GM21447 (cell line): ENCODE data around the gene CUL2.
"Not testable (repeated sequence)": the region's sequence is repeated elsewhere in the genome, so short reads cannot be mapped to it uniquely, and the experiment has no call there.

Source experiments
- ATAC-seq: cut with Tn5 transposase; IDR thresholded peaks from one replicate; pipeline ENCODE4 v1.9.1; 2021; ENCODE audit not compliant: unreplicated experiment

Gene CUL2

GRCh38 chr10:34985146-34985545 lies 105.0 kb downstream of the CUL2 start:
- ATAC-seq, result no peak

- no peak for ATAC-seq
Observed at GRCh38 chr10:34981844-34982243, 108.3 kb downstream of the CUL2 start.

GRCh38 chr10:34979938-34980337 lies 110.2 kb downstream of the CUL2 start:
- ATAC-seq, result no peak

DNA sequence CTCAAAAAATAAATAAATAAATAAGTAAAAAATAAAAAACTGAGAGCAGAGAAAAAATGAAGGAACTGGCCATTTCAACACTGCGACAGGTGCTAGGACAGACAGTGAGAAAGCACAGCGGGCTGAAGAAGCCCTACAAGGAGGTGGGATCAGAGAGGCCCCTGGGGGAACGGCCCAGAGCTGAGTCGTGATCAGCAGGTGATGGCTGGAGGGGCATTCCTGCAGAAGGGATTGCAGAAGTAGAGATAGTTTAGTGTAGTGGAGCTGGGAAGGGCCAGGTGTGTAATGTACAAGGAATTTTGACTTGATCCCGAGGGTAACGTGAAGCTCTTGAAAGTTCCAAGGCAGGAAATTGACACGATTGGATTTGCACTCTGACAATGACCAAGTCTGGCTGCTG lies 112.1 kb downstream of the CUL2 start:
- ATAC-seq, result no peak

GRCh38 chr10:34976380-34976910 lies 113.7 kb downstream of the CUL2 start:
- not testable (repeated sequence) for ATAC-seq

DNA sequence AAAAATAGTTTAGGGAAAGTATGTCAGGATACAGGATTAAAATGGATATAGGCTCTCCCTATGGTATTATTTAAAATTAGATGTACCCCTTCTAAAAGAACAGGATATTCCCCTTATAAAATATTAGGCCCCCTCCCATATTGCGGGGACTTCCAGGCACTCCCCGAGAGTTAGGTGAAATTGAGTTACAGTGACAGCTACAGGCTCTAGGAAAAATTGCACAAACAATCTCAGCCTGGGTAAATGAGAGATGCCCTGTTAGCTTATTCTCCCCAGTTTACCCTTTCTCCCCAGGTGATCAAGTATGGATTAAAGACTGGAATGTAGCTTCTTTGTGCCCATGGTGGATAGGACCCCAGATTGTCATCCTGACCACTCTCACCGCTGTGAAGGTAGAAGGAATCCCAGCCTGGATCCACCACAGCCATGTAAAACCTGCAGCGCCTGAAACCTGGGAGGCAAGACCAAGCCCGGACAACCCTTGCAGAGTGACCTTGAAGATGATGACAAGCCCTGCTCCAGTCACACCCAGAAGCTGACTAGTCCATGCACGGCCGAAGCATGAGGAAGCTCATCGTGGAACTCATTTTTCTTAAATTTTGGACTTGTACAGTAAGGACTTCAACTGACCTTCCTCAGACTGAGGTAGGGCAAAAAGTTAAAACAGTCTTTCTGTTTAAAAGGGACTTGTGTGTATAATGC lies 115.6 kb downstream of the CUL2 start:
- not testable (repeated sequence) for ATAC-seq

GRCh38 chr10:34973757-34974156 lies 116.4 kb downstream of the CUL2 start:
- not testable (repeated sequence) for ATAC-seq

- not testable (repeated sequence) for ATAC-seq
Observed at GRCh38 chr10:34973121-34973520, 117.0 kb downstream of the CUL2 start.

GRCh38 chr10:34972591-34972990 lies 117.5 kb downstream of the CUL2 start:
- ATAC-seq, result not testable (repeated sequence)

DNA sequence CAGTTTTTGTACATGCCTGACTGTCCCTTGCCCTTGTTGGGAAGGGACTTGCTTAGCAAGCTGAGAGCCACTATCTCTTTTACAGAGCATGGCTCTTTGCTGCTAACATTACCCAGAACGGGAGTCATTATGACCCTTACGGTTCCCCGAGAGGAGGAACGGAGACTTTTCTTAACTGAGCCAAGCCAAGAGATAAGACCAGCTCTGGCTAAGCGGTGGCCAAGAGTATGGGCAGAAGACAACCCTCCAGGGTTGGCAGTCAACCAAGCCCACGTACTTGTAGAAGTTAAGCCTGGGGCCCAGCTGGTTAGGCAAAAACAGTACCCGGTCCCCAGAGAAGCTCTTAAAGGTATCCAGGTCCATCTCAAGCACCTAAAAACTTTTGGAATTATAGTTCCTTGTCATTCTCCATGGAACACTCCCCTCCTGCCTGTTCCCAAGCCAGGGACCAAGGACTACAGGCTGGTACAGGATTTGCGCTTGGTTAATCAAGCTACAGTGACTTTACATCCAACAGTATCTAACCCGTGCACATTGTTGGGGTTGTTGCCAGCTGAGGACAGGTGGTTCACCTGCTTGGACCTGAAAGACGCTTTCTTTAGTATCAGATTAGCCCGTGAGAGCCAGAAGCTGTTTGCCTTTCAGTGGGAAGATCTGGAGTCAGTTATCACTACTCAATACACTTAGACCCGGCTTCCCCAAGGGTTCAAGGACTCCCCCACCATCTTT lies 118.4 kb downstream of the CUL2 start:
- ATAC-seq, result not testable (repeated sequence)

GRCh38 chr10:34969171-34969570 lies 121.0 kb downstream of the CUL2 start:
- ATAC-seq, result no peak

- ATAC-seq, result no peak
Observed at GRCh38 chr10:34967335-34967880, 122.7 kb downstream of the CUL2 start.

DNA sequence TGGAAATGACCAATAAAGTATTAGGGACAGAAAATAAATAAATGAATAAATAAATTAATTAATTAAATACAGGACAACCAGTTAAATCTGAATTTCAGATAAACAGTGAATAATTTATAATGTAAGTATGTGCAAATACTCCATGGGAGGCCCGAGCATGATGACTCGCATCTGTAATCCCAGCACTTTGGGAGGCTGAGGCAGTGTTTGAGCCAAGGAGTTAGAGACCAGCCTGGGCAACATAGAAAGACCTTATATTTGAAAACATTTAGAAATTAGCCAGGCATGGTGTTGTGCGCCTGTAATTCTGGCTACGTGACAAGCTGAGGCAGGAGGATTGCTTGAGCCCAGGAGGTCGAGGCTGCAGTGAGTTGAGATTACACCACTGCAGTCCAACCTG lies 123.7 kb downstream of the CUL2 start:
- no peak for ATAC-seq

DNA sequence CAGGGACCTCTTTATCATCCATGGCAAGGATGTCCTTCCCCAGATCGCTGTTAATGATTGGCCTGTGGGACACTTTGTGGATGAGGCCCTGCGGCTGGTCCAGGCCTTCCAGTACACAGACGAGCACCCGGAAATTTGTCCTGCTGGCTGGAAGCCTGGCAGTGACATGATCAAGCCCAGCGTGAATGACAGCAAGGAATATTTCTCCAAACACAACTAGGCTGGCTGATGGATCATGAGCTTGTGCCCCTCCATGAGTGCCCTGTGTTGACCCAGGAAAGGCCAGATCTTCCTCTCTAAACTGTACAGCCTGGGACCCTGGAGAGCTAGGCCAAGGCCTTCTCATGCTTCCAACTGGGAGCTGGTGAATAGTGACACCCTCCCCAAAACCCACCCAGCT lies 124.1 kb downstream of the CUL2 start:
- no peak for ATAC-seq

DNA sequence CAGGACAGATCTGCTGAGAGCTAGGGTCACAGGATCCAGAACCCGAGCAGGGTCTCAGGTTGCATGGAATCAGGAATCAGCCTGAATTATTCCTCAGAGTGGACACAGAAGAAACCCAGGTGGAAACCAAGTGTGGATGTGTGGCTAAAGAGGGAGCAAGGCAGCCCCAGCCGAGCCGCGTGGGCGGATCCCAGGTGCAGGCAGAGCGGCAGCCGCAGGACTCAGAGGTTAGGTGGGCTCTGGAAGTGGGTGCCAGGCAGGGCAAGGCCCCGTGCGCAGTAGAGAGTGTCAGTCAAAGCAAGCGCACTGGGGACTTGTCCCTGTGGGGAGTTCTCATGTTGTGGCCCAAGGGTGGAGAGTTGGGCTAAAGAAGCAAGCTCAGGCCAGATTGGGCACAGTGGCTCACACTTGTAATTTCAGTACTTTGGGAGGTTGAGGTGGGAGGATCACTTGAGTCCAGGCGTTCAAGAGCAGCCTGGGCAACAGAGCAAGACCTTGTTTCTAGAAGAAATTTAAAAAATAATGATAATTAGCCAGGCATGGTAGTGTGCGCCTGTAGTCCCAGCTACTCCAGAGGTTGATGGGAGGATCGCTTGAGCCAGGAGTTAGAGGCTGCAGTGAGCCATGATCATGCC lies 125.9 kb downstream of the CUL2 start:
- ATAC-seq, result no peak

- no peak for ATAC-seq
Observed at GRCh38 chr10:34962866-34963265, 127.3 kb downstream of the CUL2 start.

GRCh38 chr10:34960983-34961382 lies 129.2 kb downstream of the CUL2 start:
- ATAC-seq, result no peak

- ATAC-seq, result no peak
Observed at GRCh38 chr10:34959786-34960185, 130.4 kb downstream of the CUL2 start.

DNA sequence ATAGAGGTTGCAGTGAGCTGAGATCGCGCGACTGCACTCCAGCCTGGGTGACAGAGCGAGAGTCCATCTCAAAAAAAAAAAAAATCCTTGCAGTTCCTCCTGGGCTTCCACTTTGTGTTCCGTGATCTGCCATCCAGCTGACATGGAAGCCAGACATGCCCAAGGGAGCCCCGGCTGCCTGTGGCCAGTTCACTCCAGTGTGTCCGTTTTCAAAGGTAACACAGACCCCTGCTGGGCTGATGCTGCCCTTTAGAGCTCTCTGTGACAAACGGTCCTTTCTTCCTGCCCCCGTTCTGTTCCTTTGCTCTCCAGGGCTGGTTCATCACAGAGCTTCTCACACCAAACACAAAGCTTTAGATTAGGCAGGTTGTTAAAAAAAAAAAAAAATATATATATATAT lies 130.8 kb downstream of the CUL2 start:
- no peak for ATAC-seq
